Endometrium (tissue), 2 donors: ENCODE measurements around the gene ZSCAN30.
"Not testable (repeated sequence)": the region's sequence is repeated elsewhere in the genome, so short reads cannot be mapped to it uniquely, and the experiment has no call there.

Experiments used
- FAIRE-seq: peaks from 2 replicates; lab custom pipeline; 2012; peaks lifted over from hg19 to GRCh38; lab: Jason Lieb, UNC
- donor health status: control.
- donor health status: control.

Gene ZSCAN30

DNA sequence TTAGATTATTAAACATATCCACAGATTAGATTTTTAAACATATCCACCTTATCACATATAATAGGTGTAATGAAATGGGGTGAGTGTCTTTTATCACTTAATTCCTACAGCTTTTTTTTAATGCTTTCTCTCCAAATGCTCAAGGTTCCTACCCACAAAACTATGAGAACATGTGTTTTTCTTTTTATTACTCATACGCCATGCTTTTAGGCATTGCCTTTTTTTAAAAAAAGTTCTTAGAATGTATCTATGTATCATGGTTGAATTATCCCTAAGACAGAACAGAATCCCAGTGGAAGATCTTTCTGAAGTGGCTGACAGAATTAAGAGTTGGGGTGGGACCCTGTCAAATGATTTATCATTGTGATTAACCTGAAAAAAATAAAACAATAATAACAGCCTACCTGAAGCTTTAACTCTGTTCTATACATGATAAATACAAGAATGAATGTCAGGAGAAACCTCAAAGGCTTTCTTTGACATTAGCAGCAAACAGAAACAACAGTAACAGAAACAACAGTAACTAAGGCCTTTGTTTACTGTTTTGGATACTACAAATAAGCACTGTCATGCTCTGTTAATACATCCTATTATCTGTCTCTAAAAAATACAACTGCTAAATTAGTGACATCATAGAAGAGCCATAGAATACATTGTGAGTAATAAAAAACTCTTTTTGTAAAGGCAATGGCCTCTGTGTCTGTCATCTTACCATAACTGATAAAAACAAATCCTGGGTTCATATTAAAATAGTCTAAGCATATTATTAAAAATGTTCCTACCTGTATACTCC, 53.3 kb downstream of the ZSCAN30 start:
- no peak for FAIRE-seq

DNA sequence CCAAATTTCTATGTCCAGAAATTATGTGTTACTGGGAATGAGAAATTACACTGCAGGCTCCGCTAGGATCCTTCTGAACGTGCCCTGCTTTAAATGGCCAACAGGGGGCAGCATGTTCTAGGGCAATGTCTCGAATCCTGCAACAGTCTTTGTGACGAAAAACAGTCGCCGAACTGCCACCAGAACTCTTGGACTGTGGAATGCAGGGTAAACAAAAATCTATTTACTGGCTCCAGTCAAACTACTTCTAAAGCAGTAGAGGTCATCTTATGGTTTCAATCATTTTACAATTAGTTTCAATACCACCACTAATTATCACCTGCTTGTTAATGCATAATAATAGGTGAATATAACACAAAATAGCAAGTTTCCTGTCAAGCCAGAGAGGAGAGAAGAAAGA, 59.0 kb downstream of the ZSCAN30 start:
- peak; percentile 87 for FAIRE-seq

DNA sequence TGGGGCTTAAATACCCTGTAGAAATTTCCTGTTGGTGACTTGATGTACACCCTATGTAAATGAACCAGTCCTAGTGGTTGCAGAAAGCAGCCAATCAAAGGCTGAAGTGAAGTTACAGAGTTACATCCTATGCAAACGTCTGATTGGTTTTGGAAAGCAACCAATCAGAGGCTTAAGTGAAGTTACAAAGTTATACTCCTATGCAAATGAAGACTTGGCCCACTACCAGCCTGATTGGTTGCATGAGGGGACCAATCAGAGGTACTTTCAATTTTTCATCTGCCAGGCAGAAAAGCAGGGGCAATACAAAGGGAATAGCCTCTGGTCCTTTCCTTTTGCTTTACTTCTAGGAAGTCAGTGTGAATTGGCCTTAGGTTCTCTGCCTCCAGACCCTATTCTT, 62.8 kb downstream of the ZSCAN30 start:
- no peak for FAIRE-seq

DNA sequence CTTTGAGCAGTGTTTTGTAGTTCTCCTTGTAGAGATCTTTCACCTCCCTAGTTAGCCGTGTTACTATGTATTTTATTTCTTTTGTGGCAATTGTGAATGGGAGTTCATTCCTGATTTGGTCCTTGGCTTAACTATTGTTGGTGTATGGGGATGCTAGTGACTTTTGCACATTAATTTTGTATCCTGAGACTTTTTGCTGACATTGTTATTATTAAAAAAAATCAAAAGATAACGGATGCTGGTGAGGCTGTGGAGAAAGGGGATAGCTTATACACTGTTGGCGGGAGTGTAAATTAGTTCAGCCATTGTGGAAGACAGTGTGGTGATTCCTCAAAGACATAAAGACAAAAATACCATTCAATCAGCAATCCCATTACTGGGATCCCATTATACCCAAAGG, 66.2 kb downstream of the ZSCAN30 start:
- no peak for FAIRE-seq

DNA sequence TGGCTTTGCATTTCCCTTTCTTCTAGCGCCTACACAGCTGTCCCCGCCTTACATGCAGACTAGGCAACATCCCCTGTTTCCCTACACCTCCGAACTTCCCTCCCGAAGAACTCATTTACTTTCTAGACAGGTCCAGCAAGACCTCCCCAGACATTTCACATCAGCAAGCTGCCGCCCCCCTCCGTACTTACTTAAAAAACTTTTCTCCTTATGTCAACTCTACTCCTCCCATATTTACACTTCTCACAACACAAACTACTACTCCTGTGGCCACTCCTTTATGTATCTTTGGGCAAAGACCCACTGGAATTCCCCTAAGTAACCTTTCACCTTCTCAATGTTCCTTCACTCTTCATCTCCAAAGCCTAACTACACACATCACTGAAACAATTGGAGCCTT, 69.6 kb downstream of the ZSCAN30 start:
- FAIRE-seq, result no peak

DNA sequence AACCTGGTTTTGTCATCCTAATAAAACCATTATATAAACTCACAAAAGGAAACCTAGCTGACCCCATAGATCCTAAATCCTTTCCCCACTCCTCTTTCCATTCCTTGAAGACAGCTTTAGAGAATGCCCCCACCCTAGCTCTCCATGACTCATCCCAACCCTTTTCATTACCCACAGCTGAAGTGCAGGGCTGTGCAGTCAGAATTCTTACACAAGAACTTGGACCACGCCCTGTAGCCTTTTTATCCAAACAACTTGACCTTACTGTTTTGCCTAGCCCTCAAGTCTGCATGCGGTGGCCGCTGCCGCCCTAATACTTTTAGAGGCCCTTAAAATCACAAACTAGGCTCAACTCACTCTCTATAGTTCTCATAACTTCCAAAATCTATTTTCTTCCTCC, 70.7 kb downstream of the ZSCAN30 start:
- not testable (repeated sequence) for FAIRE-seq

DNA sequence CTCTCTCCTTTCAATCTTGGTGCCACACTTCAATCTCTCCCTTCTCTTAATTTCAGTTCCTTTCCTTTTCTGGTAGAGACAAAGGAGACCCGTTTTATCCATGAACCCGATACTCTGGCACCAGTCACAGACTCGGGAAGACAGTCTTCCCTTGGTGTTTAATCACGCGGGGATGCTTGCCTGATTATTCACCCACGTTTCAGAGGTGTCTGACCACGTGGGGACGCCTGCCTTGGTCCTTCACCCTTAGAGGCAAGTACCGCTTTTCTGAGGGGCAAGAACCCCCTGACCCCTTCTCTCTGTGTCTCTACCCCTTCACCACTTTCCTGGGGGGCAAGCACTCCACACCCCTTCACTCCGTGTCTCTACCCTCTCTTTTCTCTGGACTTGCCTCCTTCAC, 73.4 kb downstream of the ZSCAN30 start:
- not testable (repeated sequence) for FAIRE-seq

DNA sequence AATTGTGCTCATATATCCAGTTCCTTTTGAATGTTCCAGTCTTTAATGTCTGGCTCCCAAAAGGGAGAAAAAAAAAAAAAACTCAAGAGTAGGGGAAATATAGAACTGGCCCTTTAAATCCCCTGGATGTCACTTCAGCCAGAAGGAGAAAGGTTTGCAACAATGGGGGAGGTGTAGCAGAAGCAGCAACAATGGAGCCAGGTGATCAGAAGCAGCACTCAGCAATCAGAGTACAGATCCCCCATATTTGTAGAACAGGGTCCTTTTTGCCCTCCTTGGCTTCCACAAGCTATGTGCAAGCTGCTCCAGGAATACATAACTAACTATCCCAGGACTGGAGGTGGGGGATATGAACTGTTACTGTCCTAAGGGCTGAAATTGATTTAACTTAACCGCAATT, 75.0 kb downstream of the ZSCAN30 start:
- FAIRE-seq, result no peak

DNA sequence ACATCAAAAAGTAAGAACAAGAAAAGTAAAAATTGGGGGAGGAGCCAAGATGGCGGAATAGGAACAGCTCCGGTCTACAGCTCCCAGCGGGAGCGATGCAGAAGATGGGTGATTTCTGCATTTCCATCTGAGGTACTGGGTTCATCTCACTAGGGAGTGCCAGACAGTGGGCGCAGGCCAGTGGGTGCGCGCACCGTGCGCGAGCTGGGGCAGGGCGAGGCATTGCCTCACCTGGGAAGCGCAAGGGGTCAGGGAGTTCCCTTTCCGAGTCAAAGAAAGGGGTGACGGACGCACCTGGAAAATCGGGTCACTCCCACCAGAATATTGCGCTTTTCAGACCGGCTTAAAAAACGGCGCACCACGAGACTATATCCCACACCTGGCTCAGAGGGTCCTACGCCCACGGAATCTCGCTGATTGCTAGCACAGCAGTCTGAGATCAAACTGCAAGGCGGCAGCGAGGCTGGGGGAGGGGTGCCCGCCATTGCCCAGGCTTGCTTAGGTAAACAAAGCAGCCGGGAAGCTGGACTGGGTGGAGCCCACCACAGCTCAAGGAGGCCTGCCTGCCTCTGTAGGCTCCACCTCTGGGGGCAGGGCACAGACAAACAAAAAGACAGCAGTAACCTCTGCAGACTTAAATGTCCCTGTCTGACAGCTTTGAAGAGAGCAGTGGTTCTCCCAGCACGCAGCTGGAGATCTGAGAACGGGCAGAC, 84.1 kb downstream of the ZSCAN30 start:
- not testable (repeated sequence) for FAIRE-seq

DNA sequence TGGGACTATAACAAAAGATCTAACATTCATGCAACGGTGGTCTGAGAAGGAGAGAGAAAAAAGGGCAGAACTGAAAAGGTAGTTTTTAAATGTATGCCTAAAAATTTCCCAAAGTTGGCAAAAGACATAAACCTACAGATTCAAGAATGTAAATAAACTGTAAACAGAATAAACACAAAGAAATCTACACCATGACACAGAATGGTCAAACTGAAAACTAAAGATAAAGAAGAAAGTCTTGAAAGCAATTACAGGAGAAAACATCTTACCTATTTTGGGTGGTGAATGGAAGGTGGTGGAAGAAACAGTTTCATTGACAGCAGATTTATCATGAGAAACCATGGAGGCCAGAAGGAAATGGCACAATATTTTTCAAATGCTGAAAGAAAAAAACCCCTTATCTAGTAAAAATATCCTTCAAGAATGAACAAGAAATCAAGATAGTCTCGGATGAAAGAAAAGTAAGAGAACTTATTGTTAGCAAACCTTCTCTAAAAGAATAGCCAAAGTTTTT, 84.8 kb downstream of the ZSCAN30 start:
- no peak for FAIRE-seq

DNA sequence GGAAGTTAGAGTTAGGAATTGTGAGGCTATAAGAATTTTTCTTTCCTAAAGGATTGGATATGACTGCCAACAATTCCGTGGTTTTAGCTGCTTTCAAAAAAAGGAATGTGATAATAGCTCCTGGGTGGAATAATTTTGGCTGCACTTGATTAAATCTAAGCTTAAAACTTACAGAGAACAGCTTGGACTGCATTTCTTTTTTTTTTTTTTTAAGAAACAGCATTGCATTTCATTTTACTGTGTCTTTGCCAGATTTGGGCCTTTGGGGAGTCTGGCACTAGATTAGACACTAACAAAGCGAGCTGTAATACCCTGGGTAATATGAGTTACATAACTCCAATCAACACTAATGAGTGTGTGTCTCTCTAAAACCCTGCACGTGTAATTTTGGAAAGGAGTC, 87.0 kb downstream of the ZSCAN30 start:
- FAIRE-seq, result no peak

DNA sequence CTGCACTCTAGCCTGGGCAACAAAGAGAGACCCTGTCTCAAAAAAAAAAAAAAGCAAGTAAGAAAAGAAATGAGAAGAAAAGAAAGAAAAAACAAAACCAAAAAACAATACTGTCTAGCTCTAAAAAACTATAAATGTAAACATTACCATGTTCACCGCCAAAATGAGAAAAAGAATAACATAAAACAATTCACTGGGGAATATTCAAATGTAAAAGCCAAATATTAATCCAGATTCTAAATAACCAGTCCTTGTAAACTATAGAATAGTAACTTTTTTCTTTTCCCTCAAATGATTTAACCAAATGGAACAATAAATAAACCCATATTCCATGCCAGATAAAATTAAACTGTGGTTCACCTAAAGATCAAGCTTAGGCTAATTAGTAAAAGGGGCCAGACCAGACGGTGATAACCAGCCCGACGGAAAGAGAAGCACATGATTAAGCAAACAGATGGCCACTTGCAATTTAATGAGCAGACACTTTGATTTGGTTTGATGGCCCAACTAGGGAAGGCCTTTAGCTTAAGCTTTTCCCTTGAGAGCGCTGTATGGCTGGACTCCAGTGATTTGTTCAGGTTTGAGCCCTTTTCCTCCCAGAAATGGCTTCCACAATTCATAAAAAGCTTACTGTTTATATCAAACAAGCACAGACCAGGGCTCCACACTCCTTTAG, 88.6 kb downstream of the ZSCAN30 start:
- FAIRE-seq, result no peak
